Measurements from ENCODE around the gene PDK1.

GRCh38 chr2:172627181-172627580 lies 71.3 kb downstream of the PDK1 start:
- TF ChIP-seq CTCF (IDR thresholded peaks at IDR 0.05 in 8 of 11, conservative IDR thresholded peaks at IDR 0.05 in 3 of 11), result no peak
- TF ChIP-seq POLR2AphosphoS5 (IDR thresholded peaks at IDR 0.05), result no peak
- no peak for TF ChIP-seq POLR2A (IDR thresholded peaks at IDR 0.05)

All from spleen (tissue), 7 donors.